Head of caudate nucleus (tissue), 42 donors: ENCODE results near the gene DSCAM.
"Not testable (repeated sequence)": the region's sequence is repeated elsewhere in the genome, so short reads cannot be mapped to it uniquely, and the experiment has no call there.

ENCODE experiments used
- DNase-seq, 42 donors: peaks; one replicate each; pipeline versions ENCODE4 v3.0.0 to v3.0.0-alpha.2; 2020 to 2021; ENCODE audit warnings: mixed read lengths in 7 of 42
- intact Hi-C: fragments of 100-400 bp; cut with DNase I; formaldehyde crosslinking; loops from one replicate; pipeline ENCODE4 v1.15.0; 2022

The DSCAM gene

DNA sequence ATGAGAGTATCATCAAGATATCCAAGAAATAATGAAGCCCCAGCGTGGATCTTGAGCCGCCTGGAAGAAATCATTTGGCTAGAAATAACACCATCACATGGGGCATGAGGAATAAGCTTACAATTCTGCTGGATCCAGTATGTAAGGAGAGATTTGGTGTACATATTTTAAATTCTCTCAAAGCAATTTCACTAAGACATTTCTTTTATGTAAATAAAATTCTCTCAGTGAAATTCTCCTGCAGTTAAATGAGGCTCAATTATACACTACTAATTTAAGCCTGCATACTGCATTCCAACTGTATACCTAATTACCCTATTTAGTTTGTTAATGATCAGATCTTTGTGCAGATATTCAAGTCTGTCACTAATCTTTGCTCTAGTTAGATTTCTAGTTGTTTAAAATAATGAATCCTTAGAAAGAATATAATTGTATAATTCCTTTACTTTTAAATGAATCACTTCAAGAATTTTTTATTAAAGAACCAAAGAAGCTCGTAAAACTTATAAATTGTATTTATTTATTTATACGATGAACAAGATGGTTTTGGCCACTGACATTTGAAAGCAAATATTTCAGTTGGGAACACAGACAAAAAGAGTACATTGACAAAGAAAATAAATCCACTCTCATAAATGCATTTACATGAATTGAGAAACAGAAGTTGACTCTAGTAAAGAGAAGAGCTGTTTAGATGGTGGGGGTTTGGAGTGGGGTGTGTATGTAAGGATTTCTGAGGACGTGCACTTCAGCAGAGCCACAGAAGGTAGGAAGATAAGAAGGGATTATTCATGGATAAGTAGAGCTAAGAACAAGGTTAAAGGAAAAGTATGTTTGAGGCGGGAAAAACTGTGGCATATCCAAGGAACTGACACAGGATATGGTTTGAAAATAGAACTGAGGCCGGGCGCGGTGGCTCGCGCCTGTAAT lies 466.8 kb downstream of the DSCAM start:
- intact Hi-C loops: no loop called here
- DNase-seq: no peak

DNA sequence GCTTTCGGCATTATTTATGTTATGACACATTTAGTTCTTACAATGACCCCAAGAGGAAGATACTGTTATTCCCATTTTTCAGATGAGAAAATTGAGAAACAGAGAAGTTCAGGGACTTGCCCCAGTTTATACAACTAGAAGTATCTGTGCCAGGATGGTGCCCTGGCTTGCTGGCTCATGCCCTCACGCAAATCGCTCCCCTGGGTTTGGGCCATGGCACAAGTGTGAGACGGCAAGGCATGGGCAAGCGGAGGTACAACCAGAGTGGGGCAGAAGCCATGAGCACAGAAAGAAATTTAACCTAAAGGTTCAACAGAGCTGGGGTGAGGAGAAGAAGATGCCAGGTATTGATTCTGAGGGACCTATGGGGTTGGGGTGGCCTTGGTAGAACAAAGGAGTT lies 469.8 kb downstream of the DSCAM start:
- intact Hi-C loops: no loop called here

DNA sequence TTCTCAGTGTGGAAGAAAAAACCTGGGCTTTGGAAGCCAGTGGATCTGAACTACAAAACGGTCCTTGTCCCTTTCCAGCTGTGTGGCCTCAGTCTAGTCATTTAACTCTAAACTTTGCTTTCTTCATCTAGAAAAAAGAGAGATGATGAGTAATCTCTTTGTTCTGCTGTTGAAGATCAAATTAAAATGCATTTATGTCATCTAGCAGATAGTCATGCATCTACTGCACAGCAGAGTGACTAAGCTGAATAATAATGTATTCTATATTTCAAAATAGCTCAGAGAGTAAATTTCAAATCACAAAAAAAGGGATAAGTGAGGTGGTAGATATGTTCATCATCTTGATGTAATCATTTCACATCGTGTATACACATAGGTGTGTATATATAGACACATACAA lies 473.2 kb downstream of the DSCAM start:
- intact Hi-C loops: no loop called here
- no peak for DNase-seq

More for the DNA sequence above, 469.8 kb downstream of the DSCAM start:
- no peak for DNase-seq

DNA sequence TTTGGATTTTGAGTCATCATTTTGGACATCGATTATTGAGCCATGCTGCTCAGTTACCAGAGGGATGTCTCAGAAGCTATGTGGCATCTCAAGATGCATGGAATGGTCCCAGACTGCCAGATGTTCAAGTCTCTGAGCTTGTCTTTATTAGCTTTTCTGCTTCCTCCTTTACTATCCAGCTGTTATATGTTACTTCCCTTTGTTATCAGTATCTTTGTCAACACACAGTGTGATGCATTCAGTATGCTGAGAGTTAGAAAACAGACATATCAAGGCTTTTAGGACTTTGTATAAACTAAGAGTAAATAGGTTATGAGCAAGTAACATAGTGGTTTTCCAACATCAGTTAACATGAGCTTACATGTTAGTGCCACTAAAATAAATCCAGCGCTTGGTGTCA lies 474.5 kb downstream of the DSCAM start:
- DNase-seq: no peak
- intact Hi-C loops: no loop called here

GRCh38 chr21:40371329-40371728 lies 475.6 kb downstream of the DSCAM start:
- DNase-seq: peak in 4 of 42 donors; percentile 33 to 52 (median 40)
- intact Hi-C loops: no loop called here

GRCh38 chr21:40356644-40357043 lies 490.3 kb downstream of the DSCAM start:
- intact Hi-C loops: no loop called here
- DNase-seq: no peak

DNA sequence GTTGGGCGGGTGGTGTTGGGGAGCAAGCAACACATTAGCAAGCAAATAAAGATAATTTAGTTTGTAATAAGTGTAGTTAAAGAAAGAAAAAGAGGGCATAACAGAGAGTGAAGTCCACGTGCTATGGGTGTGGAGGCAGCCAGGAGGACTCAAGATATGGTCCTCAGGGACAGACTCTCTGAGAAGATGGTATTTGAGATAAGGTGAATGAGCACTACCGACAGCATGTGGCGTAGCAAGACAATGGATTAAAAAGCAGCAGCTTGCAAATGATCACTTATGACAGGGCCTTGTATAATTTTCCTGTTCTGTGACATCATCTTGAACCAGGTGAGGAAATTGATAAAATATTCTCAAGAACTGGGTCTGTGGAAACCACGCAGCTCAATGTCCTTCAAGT lies 491.9 kb downstream of the DSCAM start:
- intact Hi-C loops: no loop called here

GRCh38 chr21:40351006-40351405 lies 496.0 kb downstream of the DSCAM start:
- intact Hi-C loops: no loop called here
- DNase-seq: no peak

More for the DNA sequence above, 491.9 kb downstream of the DSCAM start:
- DNase-seq: no peak

DNA sequence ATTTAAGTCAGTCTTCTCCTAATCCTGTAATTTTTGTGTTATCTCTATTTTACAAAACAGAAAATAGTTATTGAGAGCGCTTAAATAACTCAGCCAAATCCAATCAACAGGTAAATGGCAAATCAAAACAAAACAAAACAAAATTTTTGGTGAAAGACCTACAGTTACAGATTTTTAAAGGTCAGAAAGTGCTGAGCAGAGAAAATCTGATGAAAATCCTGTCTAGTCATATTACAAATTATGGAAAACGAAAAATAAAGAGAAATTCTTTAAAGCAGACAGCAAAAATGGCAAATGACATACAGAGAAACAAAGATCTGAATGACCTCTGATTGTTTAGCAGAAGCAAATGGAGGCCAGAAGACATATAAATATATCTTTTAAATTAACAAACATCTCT lies 497.4 kb downstream of the DSCAM start:
- DNase-seq: no peak
- intact Hi-C loops: no loop called here

GRCh38 chr21:40345711-40346321 lies 501.1 kb downstream of the DSCAM start:
- peak in 31 of 42 donors; percentile 6 to 62 (median 26) for DNase-seq
- intact Hi-C loops: no loop called here

GRCh38 chr21:40340357-40340756 lies 506.6 kb downstream of the DSCAM start:
- intact Hi-C loops: no loop called here
- no peak for DNase-seq

GRCh38 chr21:40339050-40339449 lies 507.9 kb downstream of the DSCAM start:
- no peak for DNase-seq
- intact Hi-C loops: no loop called here

DNA sequence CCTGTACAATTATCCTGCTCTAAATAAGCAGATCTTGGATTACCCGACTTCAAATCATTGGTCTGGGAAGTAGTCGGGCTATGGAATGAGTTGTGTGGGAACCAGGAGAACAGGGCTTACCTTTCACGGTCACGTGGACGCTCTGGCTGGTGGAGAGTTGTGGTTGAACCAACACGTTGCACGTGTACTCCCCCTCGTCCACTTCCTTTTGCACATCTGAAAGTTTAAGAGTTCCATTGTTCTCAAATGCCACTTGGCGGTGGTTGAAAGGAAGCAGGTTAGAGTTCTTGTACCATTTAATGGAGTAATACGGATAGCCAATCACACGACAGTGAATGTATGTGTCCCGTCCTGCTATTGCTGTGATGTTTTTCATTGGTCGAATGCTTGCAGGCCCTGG lies 509.0 kb downstream of the DSCAM start:
- DNase-seq: no peak
- intact Hi-C loops: no loop called here

DNA sequence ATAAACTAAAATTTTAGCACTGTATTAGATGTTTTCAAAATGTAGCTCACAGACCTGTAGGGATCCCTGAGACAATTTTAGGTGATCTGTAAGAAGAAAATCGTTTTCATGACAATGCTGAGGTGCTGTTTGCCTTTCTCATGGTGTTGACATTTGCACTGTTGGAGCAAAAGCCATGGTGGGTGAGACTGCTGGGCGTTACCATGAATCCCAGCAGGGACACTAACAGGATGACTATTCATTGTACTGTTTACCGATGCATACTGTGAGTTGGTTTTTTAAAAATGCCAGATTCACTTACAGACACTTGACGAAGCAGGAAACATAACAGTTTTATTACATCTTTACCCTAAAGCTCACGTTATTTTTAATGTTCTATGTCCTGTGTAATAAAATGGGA lies 511.3 kb downstream of the DSCAM start:
- intact Hi-C loops: no loop called here
- DNase-seq: no peak

- no peak for DNase-seq
- intact Hi-C loops: no loop called here
Measured at GRCh38 chr21:40334159-40334558, 512.8 kb downstream of the DSCAM start.

DNA sequence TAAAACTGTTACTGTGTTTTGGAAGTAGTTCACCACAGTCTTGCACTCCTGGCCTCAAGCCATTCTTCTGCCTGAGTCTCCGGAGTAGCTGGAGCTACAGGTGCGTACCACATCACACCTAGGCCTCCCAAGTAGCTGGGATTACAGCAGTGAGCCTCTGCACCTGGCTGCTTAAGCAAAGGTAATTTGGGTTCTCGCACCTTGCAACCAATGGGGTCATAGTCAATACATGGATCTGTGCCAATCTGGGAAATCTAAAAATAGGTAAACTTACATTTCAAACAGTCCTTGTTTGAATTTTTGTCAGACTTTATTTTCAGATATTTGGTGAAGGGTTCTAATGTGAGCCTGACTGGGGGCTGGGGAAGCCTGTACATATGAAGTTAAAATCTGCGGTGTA lies 513.2 kb downstream of the DSCAM start:
- intact Hi-C loops: no loop called here
- no peak for DNase-seq

- intact Hi-C loops: no loop called here
- no peak for DNase-seq
Measured at GRCh38 chr21:40331804-40332203, 515.2 kb downstream of the DSCAM start.

GRCh38 chr21:40331172-40331571 lies 515.8 kb downstream of the DSCAM start:
- peak in 8 of 42 donors; percentile 4 to 32 (median 11) for DNase-seq

DNA sequence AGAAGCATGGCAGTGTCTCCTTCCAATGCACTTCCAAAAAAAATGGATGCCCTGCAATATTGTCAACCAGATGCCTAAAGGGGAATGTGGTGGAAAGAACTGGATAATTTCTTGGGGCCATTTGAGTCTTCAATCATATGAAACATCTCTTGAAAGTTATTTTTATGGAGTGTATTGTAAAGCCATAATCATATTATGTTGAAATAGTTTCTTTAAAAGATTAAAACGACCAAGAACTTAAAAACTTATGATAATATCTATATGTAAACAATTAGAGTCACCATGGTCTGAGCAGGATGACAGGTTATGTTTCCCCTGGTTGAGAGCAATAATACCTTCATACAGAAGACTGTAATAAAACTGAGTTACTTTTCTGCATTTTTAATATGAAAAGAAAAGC lies 522.6 kb downstream of the DSCAM start:
- intact Hi-C loops: no loop called here
- no peak for DNase-seq

More at GRCh38 chr21:40331172-40331571, 515.8 kb downstream of the DSCAM start:
- intact Hi-C loops: no loop called here

DNA sequence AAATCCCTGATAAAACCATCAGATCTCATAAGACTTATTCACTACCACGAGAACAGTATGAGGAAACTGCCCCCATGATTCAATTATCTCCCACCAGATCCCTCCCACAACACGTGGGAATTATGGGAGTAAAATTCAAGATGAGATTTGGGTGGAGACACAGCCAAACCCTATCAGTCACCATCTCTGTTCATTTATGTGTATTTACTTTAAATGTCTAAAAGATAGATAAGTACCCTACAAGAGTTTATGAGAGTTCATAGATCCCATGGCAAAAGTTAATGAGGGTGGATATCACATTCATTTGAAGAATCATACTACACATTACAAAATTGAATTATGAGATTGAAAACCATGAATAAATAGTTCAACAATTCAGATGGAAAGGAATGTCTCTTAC lies 526.2 kb downstream of the DSCAM start:
- intact Hi-C loops, DNase-seq: not testable (repeated sequence)

DNA sequence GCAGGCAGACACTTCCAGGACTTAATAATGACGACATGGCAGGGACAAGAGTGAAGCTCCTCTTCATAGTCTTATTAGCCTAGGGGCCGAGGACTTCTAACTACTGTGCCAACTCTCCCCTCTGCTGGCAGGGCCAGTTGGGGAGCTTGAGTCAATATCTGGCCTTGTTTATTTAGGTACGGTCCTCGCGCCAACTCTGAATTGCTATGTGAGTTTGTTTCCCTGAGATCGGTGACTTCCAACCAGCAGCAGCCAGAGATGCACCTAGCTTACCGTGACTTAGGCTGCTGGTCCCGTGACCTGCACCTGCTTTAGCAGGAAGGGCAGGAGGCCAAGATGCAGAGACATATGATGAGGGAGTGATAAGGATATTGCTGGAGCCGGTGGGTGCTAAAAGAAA lies 528.6 kb downstream of the DSCAM start:
- no peak for DNase-seq
- intact Hi-C loops: no loop called here
